Panc1 (cell line): ENCODE results near the gene LRRN4CL. TPM values are rescaled to one million over a fixed set of nuclear protein-coding genes. Genes with fewer than 3 reads are reported as not detected.

Source experiments
- ATAC-seq: fragments of 200-7000 bp; cut with Tn5 transposase; 2 replicates; pipeline ENCODE4 v1.9.1; 2020; ENCODE audit warnings: mild to moderate bottlenecking, moderate library complexity
- BruUV-seq: library from RNA; stranded (reverse); fragments of 400-500 nt; replicated peaks from 2 replicates; lab custom pipeline; 2021; lab: Mats Ljungman, UMichigan
- CTCF ChIA-PET: fragments of 300-600 bp; sonication (Branson Sonifier 250); formaldehyde crosslinking; loops from one replicate; lab custom pipeline; 2022; ENCODE audit warnings: antibody characterized with exemption; lab: Charles Lee
- POLR2A ChIA-PET: fragments of 300-600 bp; sonication (Branson Sonifier 250); formaldehyde crosslinking; loops from one replicate; lab custom pipeline; 2022; ENCODE audit warnings: antibody characterized with exemption; lab: Charles Lee
- DNase-seq: peaks from one replicate; pipeline ENCODE4 v3.0.0-alpha.2; 2010; ENCODE audit warnings: low read depth, low spot score
- H3K27ac ChIP-seq: 2 replicates; pipeline ENCODE4 v1.5.1; 2011; ENCODE audit warnings: mild to moderate bottlenecking, low read length, inconsistent platforms
- H3K27me3 ChIP-seq: fragments of 200-500 bp; sonication (Bioruptor generic); 2 replicates; pipeline ENCODE4 v1.6.0; 2014; ENCODE audit warnings: low read length, inconsistent platforms; ENCODE audit not compliant: control insufficient read depth, insufficient read depth
- H3K36me3 ChIP-seq: fragments of 200-500 bp; sonication (Bioruptor generic); 2 replicates; pipeline ENCODE4 v1.5.1; 2014; ENCODE audit warnings: inconsistent platforms, mild to moderate bottlenecking, low read length, moderate library complexity; ENCODE audit not compliant: control insufficient read depth, insufficient read depth
- H3K4me1 ChIP-seq: 2 replicates; pipeline ENCODE4 v1.5.1; 2011; ENCODE audit warnings: inconsistent platforms, mild to moderate bottlenecking, low read length, moderate library complexity; ENCODE audit not compliant: control insufficient read depth, insufficient read depth
- H3K4me3 ChIP-seq, 2 experiments: 2 replicates each; pipeline ENCODE4 v1.5.1; 2011 to 2012; ENCODE audit warnings: low read depth in 2 of 2, low read length in 2 of 2, mild to moderate bottlenecking in 2 of 2, inconsistent platforms in 1 of 2, moderate library complexity in 1 of 2
- H3K9me3 ChIP-seq: fragments of 200-500 bp; sonication (Bioruptor generic); 2 replicates; pipeline ENCODE4 v1.5.1; 2014; ENCODE audit warnings: low read depth, mild to moderate bottlenecking, inconsistent platforms, low read length, moderate library complexity; ENCODE audit not compliant: control insufficient read depth, insufficient read depth
- POLR2AphosphoS5 ChIP-seq: IDR thresholded peaks from 2 replicates; pipeline ENCODE4 v1.6.1; 2012; ENCODE audit warnings: mild to moderate bottlenecking, low read depth, low read length, moderate library complexity
- SIN3A ChIP-seq: IDR thresholded peaks from 2 replicates; pipeline ENCODE4 v1.6.1; 2012; ENCODE audit warnings: low read depth, mild to moderate bottlenecking, low read length, moderate library complexity, borderline replicate concordance; ENCODE audit not compliant: insufficient read depth
- TCF7L2 ChIP-seq: IDR thresholded peaks from 2 replicates; pipeline ENCODE4 v1.6.1; 2011; ENCODE audit warnings: mild to moderate bottlenecking, low read depth, low read length, inconsistent platforms
- in situ Hi-C: cut with HindIII; loops from 2 replicates; pipeline ENCODE4 v1.10.0; 2016; ENCODE audit warnings: low sequenced_read_pairs, low pct_unique_long_range_greater_than_20kb
- intact Hi-C: fragments of 100-400 bp; cut with micrococcal nuclease; formaldehyde crosslinking; loops from one replicate; pipeline ENCODE4 v1.10.0; 2022; ENCODE audit not compliant: unreplicated experiment
- total RNA-seq: library from RNA; stranded (reverse); gene quantifications from one replicate; pipeline ENCODE4 v1.2.1, GENCODE V29; 2021; ENCODE audit not compliant: unreplicated experiment
- TF ChIP-seq, protein P1 (sequence below): fragments of 450-650 bp; IDR thresholded peaks from 2 replicates; pipeline ENCODE4 v1.5.1; 2017; ENCODE audit warnings: mild to moderate bottlenecking
- TF ChIP-seq, protein P2 (sequence below), 2 experiments: IDR thresholded peaks; 2 replicates each; pipeline ENCODE4 v1.6.1; 2011 to 2012; ENCODE audit warnings: low read depth in 2 of 2, control low read depth in 1 of 2, low read length in 1 of 2, mild to moderate bottlenecking in 1 of 2, moderate library complexity in 1 of 2; ENCODE audit not compliant: insufficient read depth in 1 of 2

LRRN4CL gene
- total RNA-seq, 1 experiment from 2014 or later = 0.13 TPM

DNA sequence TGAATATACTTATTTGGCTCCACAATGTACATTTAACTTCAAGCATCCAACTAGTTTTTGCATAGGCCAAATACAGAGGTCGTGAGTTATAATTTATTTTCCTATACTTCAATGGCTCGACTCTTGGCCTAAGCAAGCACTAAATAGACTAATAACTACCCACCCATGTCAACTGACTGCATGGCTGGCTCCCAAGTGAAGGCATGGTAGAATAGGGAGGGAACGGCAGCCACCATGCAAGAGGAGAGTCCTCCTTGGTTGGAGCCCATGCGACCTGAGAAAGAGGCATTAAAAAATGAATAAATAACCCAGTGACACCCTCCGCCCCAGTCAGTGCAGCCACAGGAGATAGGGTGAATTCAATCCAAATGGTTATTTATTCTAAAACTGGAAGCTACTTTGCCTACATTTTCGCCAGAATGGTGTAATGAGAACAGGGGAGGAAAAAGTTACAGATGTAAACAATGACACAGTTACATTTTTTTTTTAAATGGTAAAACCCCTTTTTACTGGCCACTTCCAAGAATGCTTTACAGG is 23.0 kb upstream of the LRRN4CL start:
- ChIA-PET POLR2A (interaction anchor here (0.7 kb wide), 1 partner anchor 541 kb away, joined by 4 read pairs; no protein-coding TSS in a partner anchor), CTCF (no interaction called here)
- DNase-seq (no peak), ATAC-seq (no peak)
- Histone ChIP-seq H3K27me3 (no peaks in the 10 kb centered on the region), H3K27ac (no peak overlapping the region), H3K36me3 (peaks cover 28% of the 10 kb centered on the region), H3K9me3 (no peaks in the 10 kb centered on the region), H3K4me3 (no peak overlapping the region), H3K4me1 (peaks cover 11% of the 10 kb centered on the region)
- intact Hi-C loops (no loop called here), in situ Hi-C loops (no loop called here)
- TF ChIP-seq, protein P1, sequence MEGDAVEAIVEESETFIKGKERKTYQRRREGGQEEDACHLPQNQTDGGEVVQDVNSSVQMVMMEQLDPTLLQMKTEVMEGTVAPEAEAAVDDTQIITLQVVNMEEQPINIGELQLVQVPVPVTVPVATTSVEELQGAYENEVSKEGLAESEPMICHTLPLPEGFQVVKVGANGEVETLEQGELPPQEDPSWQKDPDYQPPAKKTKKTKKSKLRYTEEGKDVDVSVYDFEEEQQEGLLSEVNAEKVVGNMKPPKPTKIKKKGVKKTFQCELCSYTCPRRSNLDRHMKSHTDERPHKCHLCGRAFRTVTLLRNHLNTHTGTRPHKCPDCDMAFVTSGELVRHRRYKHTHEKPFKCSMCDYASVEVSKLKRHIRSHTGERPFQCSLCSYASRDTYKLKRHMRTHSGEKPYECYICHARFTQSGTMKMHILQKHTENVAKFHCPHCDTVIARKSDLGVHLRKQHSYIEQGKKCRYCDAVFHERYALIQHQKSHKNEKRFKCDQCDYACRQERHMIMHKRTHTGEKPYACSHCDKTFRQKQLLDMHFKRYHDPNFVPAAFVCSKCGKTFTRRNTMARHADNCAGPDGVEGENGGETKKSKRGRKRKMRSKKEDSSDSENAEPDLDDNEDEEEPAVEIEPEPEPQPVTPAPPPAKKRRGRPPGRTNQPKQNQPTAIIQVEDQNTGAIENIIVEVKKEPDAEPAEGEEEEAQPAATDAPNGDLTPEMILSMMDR = no peak
- TF ChIP-seq, protein P2, sequence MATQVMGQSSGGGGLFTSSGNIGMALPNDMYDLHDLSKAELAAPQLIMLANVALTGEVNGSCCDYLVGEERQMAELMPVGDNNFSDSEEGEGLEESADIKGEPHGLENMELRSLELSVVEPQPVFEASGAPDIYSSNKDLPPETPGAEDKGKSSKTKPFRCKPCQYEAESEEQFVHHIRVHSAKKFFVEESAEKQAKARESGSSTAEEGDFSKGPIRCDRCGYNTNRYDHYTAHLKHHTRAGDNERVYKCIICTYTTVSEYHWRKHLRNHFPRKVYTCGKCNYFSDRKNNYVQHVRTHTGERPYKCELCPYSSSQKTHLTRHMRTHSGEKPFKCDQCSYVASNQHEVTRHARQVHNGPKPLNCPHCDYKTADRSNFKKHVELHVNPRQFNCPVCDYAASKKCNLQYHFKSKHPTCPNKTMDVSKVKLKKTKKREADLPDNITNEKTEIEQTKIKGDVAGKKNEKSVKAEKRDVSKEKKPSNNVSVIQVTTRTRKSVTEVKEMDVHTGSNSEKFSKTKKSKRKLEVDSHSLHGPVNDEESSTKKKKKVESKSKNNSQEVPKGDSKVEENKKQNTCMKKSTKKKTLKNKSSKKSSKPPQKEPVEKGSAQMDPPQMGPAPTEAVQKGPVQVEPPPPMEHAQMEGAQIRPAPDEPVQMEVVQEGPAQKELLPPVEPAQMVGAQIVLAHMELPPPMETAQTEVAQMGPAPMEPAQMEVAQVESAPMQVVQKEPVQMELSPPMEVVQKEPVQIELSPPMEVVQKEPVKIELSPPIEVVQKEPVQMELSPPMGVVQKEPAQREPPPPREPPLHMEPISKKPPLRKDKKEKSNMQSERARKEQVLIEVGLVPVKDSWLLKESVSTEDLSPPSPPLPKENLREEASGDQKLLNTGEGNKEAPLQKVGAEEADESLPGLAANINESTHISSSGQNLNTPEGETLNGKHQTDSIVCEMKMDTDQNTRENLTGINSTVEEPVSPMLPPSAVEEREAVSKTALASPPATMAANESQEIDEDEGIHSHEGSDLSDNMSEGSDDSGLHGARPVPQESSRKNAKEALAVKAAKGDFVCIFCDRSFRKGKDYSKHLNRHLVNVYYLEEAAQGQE (IDR thresholded peaks at IDR 0.05; ENCODE audit: insufficient read depth in 1 of 2, low read depth in 2 of 2, low read length in 1 of 2) = no peak
- TF ChIP-seq SIN3A (no peak), TCF7L2 (no peak), POLR2AphosphoS5 (no peak)
- BruUV-seq = no TSS peak

DNA sequence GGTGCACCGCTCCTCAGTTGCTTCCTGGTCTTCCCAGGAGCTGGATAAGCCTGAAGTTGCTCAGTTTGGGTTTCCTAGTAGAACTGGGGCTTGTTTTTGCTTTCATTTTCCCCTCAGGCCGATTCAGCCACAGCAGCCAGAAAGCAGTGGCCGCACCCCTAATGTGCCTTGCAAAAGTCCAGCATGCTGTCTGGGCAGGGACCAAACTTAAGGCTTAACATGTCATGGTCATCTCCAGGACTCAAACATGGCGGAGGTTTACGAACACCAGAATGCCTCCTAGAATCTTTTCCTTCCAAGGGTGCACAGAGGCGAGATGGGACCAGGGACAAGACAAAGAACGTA is 20.6 kb upstream of the LRRN4CL start:
- Histone ChIP-seq H3K27ac (peak overlapping the region; percentile 82), H3K36me3 (peaks cover 12% of the 10 kb centered on the region), H3K27me3 (no peaks in the 10 kb centered on the region), H3K4me1 (peaks cover 27% of the 10 kb centered on the region), H3K9me3 (no peaks in the 10 kb centered on the region), H3K4me3 (peak overlapping the region; percentile 12 to 33; a peak in 2 of 4 replicates)
- ChIA-PET POLR2A (no interaction called here), CTCF (interaction anchor here (0.5 kb wide), 1 partner anchor 17 kb away, joined by 4 read pairs; no protein-coding TSS in a partner anchor)
- DNase-seq = no peak
- no peak for ATAC-seq
- BruUV-seq = no TSS peak
- in situ Hi-C loops (no loop called here), intact Hi-C loops (no loop called here)
- TF ChIP-seq, protein P2 (IDR thresholded peaks at IDR 0.05; ENCODE audit: insufficient read depth in 1 of 2, low read depth in 2 of 2, low read length in 1 of 2) = no peak
- TF ChIP-seq, protein P1 = no peak
- TF ChIP-seq SIN3A = no peak
- no peak for TF ChIP-seq POLR2AphosphoS5
- TF ChIP-seq TCF7L2 = no peak
